ENCODE results near the gene CDC42BPA. TPM values are rescaled to one million over a fixed set of nuclear protein-coding genes. Genes with fewer than 3 reads are reported as not detected.
"Not testable (repeated sequence)": the region's sequence is repeated elsewhere in the genome, so short reads cannot be mapped to it uniquely, and the experiment has no call there.

CDC42BPA gene
- total RNA-seq, 1 donor = 113 TPM

DNA sequence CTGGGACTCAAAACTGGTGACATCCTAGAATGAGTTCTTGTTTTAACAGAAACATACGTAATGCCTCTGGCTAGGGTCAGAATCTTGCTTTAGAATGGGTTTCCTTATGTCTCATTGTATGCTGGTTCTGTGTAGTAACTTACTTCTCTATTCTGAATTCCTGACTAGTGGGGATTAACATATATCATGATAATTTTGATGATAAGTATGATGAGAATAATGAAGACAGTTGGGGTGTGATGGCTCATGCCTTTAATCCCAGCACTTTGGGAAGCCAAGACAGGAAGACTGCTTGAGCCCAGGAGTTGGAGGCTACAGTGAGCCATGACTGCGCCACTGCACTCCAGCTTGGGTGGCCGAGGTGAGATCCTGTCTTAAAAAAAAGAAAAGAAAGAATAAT lies 31.7 kb upstream of the CDC42BPA start:
- TF ChIP-seq, protein P1, sequence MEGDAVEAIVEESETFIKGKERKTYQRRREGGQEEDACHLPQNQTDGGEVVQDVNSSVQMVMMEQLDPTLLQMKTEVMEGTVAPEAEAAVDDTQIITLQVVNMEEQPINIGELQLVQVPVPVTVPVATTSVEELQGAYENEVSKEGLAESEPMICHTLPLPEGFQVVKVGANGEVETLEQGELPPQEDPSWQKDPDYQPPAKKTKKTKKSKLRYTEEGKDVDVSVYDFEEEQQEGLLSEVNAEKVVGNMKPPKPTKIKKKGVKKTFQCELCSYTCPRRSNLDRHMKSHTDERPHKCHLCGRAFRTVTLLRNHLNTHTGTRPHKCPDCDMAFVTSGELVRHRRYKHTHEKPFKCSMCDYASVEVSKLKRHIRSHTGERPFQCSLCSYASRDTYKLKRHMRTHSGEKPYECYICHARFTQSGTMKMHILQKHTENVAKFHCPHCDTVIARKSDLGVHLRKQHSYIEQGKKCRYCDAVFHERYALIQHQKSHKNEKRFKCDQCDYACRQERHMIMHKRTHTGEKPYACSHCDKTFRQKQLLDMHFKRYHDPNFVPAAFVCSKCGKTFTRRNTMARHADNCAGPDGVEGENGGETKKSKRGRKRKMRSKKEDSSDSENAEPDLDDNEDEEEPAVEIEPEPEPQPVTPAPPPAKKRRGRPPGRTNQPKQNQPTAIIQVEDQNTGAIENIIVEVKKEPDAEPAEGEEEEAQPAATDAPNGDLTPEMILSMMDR (IDR thresholded peaks at IDR 0.05; ENCODE audit: insufficient read depth, low read depth, low read length) = no peak
- H3K4me3 ChIP-seq (ENCODE audit: low read depth, low read length) = no peak overlapping the region

DNA sequence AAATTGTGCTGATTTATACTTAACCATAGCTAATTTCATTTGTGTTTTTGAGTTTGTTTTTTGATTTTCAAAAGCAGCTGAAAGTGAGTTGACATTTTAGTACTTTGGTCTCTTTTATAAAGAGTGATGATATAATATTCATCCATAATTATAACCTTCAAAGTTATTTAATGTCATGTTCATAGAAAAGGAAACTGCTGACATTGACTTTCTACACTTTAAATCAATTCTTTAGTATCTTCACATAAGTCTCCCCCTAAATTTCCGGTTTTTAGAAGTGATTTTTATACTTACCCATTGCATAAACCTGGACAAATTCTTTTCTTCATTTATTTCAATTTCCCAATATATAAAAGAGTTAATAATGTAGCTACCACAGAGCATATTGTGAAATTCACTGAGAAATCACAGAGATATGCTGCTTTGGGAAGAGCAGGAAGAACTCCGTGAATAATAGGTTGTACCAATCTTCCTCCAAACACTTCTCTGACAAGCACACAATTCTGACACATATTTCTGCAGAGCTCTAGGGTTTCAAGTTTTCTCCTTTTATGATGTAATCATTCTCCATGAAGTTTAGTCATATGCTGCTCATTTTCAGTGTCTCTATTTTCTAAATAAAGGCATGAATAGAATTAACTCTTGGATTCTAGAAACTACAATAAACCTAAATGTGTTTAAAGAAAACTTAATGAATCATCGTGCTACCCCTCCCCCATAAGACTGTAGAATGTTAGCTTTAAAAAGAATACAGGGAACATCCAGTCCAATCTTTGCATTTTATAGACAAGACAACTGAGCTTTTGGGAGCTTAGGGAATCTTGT lies 25.6 kb upstream of the CDC42BPA start:
- TF ChIP-seq, protein P1 (IDR thresholded peaks at IDR 0.05; ENCODE audit: insufficient read depth, low read depth, low read length) = no peak
- no peak overlapping the region for H3K4me3 ChIP-seq (ENCODE audit: low read depth, low read length)
- DNase-seq (ENCODE audit: low read depth) = peak; percentile 92

More for the DNA sequence above, 31.7 kb upstream of the CDC42BPA start:
- DNase-seq (ENCODE audit: low read depth) = no peak

DNA sequence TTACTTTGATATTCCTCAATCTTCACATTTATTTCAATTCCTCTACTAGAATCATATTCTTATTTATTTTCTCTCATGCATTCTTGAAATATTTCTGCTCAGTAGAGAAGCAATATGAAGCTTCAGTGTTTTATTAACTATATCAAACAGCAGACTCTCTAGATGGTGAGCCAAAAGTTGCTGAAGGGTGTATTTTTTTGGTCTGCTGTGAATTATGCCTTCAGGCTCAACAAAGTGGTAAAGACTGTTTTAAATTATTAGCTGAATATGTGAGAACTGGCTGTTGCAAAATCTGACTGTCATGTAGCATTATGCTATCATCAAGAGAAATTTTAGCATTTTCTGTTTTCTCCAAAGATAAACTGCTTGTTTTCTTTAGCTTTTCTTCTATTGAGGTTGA lies 24.9 kb upstream of the CDC42BPA start:
- no peak overlapping the region for H3K4me3 ChIP-seq (ENCODE audit: low read depth, low read length)
- TF ChIP-seq, protein P1 (IDR thresholded peaks at IDR 0.05; ENCODE audit: insufficient read depth, low read depth, low read length) = no peak
- DNase-seq (ENCODE audit: low read depth) = no peak

DNA sequence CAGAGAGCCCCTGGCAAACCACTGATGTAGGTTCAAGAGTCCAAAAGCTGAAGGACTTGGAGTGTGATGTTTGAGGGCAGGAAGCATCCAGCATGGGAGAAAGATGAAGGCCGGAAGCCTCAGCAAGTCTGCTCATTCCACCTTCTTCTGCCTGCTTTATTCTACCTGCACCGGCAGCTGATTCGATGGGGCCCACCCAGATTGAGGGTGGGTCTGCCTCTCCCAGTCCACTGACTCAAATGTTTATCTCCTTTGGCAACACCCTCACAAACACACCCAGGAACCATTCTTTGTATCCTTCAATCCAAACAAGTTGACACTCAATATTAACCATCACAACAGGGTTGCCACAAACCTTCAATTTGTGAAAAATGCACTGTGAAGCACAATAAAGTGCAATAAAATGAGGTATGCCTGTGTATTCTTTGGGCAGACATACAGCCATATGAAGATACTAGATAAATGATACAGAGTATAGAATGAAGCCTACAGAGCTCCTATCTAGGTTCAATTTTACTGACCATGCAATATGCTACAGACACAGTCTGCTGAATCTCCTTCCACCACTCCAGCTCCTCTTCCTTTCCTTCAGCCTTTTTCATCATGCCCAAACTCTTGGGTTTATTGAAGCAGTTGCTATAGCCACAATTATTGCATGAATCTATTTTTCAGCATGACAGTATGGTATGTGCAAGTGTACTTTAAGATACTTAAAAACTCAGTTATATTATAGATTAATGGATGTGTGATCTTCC lies 24.0 kb upstream of the CDC42BPA start:
- DNase-seq (ENCODE audit: low read depth) = no peak
- H3K4me3 ChIP-seq (ENCODE audit: low read depth, low read length) = no peak overlapping the region
- TF ChIP-seq, protein P1 (IDR thresholded peaks at IDR 0.05; ENCODE audit: insufficient read depth, low read depth, low read length) = no peak

DNA sequence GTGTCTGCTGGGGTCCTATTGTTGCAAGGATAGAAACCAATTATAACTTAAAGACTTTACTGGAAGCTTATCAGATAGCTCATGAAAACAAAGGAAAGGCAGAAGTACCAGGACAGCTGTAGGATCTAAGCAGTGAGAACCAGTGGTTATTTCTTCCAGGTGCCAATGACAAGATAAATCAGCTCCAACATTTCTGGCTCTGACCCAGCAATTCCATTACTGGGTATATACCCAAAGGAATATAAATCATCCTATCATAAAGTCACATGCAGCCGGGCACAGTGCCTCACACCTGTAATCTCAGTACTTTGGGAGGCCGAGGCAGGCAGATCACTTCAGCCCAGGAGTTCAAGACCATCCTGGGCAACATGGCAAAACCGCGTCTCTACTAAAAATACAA lies 17.8 kb upstream of the CDC42BPA start:
- DNase-seq (ENCODE audit: low read depth); H3K4me3 ChIP-seq (ENCODE audit: low read depth, low read length): not testable (repeated sequence)

DNA sequence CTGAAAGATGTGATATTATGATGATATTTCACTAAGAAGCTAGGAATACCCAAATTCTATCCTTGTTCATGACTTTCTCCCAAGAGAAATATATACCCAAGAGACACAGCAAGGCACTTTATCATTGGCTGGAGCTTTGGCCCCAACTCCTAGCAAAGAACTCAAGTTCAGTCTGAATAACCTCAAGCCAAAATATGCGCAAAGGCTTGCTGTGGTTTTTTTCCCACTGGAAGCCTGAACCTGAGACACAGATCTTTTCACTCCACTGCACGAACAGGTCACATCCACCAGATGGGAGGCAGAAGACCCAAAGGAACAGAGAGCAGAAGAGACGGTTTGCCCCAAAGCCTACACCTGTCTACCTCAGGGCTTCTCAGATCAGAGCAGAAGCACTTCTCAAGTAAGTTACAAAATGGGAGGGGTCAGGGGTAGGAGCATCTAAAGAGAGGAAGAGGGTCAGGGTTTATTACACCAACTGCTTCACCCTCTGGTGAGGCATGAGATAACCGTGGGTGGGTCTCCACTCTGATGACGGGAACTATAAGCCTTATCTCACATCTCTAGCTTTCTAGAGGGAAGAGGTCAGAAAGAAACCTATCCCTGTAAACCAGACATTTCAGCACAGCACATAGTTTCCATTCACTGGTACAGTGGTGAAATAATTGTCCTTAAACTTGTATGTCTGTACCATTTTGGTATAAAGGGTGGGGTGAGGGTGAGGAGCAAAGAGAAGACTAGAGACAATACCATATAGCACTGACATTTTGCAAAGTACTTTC lies 17.1 kb upstream of the CDC42BPA start:
- no peak overlapping the region for H3K4me3 ChIP-seq (ENCODE audit: low read depth, low read length)
- DNase-seq (ENCODE audit: low read depth) = peak; percentile 55
- TF ChIP-seq, protein P1 (IDR thresholded peaks at IDR 0.05; ENCODE audit: insufficient read depth, low read depth, low read length) = no peak

DNA sequence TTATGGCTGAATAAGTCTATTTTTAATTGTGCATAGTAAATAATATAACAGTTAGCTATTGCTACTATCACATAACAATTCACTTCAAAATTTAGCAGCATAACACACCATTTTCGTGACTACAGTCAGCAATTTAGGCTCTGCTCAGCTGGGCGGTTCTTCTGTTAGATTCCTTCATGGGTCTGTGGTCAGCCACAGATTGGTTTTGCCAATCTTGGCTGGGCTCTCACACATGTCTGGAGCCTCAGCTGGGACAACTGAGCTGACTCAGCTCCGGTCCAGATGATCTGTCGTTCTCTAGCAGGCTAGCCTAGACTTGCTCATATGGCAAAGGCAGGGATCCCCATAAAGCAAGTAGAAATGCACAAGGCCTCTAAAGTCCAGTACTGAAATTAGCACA lies 15.1 kb upstream of the CDC42BPA start:
- DNase-seq (ENCODE audit: low read depth) = no peak
- TF ChIP-seq, protein P1 (IDR thresholded peaks at IDR 0.05; ENCODE audit: insufficient read depth, low read depth, low read length) = no peak
- no peak overlapping the region for H3K4me3 ChIP-seq (ENCODE audit: low read depth, low read length)
